Cardiac fibroblast (primary cell): ENCODE data around the gene EPB41.
A peak's percentile ranks its signal among the peaks of the same experiment; 100 is the strongest.
"Not testable (repeated sequence)": the region's sequence is repeated elsewhere in the genome, so short reads cannot be mapped to it uniquely, and the experiment has no call there.

Experiments used
- DNase-seq, 2 donors: peaks; one replicate each; pipeline versions ENCODE4 v3.0.0 to v3.0.0-alpha.2; 2010; ENCODE audit warnings: low read depth in 2 of 2
- H3K4me3 ChIP-seq, 2 donors: replicated peaks in 1 of 2; 1 replicate in 1 of 2; 2 replicates in 1 of 2; pipeline ENCODE4 v1.5.1; 2011; ENCODE audit warnings: low read depth in 2 of 2, low read length in 2 of 2, mild to moderate bottlenecking in 2 of 2, moderate library complexity in 1 of 2
- TF ChIP-seq, protein P1 (sequence below): IDR thresholded peaks from one replicate; pipeline ENCODE4 v1.5.1; 2011; ENCODE audit warnings: low read depth, mild to moderate bottlenecking, low read length, inconsistent platforms

EPB41 gene

GRCh38 chr1:29052941-29053340 is 138.6 kb downstream of the EPB41 start:
- DNase-seq: no peak
- TF ChIP-seq, protein P1, sequence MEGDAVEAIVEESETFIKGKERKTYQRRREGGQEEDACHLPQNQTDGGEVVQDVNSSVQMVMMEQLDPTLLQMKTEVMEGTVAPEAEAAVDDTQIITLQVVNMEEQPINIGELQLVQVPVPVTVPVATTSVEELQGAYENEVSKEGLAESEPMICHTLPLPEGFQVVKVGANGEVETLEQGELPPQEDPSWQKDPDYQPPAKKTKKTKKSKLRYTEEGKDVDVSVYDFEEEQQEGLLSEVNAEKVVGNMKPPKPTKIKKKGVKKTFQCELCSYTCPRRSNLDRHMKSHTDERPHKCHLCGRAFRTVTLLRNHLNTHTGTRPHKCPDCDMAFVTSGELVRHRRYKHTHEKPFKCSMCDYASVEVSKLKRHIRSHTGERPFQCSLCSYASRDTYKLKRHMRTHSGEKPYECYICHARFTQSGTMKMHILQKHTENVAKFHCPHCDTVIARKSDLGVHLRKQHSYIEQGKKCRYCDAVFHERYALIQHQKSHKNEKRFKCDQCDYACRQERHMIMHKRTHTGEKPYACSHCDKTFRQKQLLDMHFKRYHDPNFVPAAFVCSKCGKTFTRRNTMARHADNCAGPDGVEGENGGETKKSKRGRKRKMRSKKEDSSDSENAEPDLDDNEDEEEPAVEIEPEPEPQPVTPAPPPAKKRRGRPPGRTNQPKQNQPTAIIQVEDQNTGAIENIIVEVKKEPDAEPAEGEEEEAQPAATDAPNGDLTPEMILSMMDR: no peak
- H3K4me3 ChIP-seq: no peak overlapping the region

DNA sequence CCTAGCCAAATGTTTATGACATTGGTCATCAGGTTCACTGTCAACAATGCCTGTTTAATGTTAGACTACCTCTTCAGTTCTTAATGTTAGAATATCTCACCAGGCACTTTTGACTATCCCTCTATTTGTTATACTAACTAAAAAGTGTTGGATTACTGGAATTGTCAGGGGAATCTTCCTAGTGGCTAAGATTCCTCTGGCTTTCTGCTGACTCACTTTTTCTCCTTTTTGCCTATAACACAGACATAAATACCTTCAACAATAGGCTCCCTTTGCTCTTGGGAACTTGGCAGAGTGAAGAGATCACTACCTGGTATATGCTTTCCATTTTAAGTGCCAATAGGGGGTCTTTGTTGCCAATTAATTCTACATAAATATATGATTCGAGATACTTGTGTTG is 140.8 kb downstream of the EPB41 start:
- DNase-seq: peak in 1 of 2 donors; percentile 4
- TF ChIP-seq, protein P1: no peak
- no peak overlapping the region for H3K4me3 ChIP-seq

GRCh38 chr1:29056256-29056655 is 141.9 kb downstream of the EPB41 start:
- TF ChIP-seq, protein P1: no peak
- no peak for DNase-seq
- no peak overlapping the region for H3K4me3 ChIP-seq

DNA sequence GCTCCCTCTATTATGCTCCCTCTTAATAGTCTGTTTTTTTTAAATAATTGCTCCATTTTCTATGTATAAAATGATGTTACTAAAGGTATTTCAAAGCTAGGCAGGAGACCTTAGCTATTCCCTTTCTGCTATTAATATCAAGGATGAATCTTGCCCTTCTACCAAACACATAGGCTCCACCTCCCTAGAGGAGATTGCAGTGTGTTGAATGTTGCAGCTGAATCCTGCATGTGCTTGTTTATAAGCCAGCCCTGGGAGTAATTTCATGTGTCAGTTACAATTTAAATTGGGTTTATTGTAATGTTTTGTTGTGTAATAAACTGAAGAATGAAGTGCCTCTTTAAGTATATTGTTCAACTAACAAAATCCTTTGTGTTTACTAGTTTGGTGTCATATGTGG is 143.3 kb downstream of the EPB41 start:
- TF ChIP-seq, protein P1: no peak
- no peak overlapping the region for H3K4me3 ChIP-seq
- no peak for DNase-seq

DNA sequence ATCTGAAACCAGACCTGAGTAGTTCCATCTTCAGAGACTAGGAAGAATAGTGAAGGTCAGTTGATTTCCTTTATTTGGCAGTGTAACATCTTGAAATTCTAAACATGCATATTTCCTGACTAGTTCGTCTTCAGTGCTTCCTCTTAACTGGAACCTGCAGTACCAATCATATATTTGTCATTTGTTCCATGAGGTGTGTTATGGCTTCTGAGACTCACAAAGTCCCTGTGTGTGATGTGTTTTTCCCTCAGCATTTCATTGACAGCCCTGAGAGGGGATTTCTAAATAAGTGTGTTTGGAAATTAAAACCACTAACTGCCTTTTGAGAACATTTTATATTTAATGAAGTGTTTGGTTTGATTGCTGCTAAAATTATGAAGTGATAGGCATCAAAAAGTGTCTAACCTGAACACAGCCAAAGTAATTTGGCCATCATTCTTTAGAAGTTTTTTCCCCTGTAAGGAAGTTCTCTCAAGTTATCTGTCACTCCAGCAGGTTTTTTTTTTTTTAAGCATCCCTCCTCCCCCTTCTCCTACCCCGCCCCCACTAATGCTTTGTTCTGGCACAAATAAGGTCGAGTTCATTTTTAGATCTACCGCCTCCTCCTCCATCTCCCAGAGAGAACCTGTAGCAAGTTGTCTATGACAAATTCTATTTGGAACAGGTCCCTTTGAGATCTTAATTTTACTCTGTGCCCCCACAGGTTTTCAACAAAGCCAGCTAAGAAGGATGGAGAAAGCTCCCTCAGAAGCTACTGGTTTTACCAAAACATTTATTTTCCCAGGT is 148.0 kb downstream of the EPB41 start:
- no peak overlapping the region for H3K4me3 ChIP-seq
- DNase-seq: no peak

GRCh38 chr1:29064064-29064463 is 149.7 kb downstream of the EPB41 start:
- no peak overlapping the region for H3K4me3 ChIP-seq
- TF ChIP-seq, protein P1: no peak
- DNase-seq: no peak

More for the DNA sequence above, 148.0 kb downstream of the EPB41 start:
- TF ChIP-seq, protein P1: no peak

DNA sequence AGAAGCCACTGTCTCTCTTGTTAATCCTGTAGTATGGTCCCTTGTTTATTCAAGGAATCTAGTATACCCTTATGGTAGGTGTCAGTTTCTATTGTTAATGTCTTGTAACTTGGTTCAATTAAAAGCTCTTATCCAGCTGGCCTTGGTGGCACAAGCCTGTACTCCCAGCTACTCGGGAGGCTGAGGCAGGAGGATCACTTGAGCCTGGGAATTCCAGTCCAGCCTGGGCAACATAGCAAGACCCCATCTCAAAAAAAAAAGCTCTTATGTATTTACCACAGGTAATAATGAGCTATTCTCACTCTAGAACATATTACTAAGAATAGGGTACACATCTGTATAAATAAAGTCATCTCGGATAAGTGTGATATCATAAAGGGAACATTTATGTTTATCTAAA is 162.8 kb downstream of the EPB41 start:
- no peak overlapping the region for H3K4me3 ChIP-seq
- no peak for DNase-seq
- TF ChIP-seq, protein P1: no peak

- DNase-seq, H3K4me3 ChIP-seq: not testable (repeated sequence)
These were observed 165.7 kb downstream of the EPB41 start for GRCh38 chr1:29079916-29080629.
